Lung (tissue), 12 donors: ENCODE results near the gene DET1. TPM values are rescaled to one million over a fixed set of nuclear protein-coding genes. Genes with fewer than 3 reads are reported as not detected.
"Not testable (repeated sequence)": the region's sequence is repeated elsewhere in the genome, so short reads cannot be mapped to it uniquely, and the experiment has no call there.

ENCODE experiments used
- ATAC-seq: fragments of 200-7000 bp; cut with Tn5 transposase; one replicate; pipeline ENCODE4 v1.9.1; 2020; ENCODE audit warnings: moderate number of reproducible peaks; ENCODE audit not compliant: insufficient read depth, low FRiP score
- DNase-seq, 3 donors: peaks; one replicate each; pipeline ENCODE4 v3.0.0-alpha.2; 2013 to 2017
- H3K27ac ChIP-seq, 2 donors: one replicate each; pipeline ENCODE4 v1.5.1; 2013; ENCODE audit warnings: mild to moderate bottlenecking in 2 of 2, moderate library complexity in 2 of 2, control low read depth in 1 of 2, inconsistent platforms in 1 of 2, low read depth in 1 of 2, low read length in 1 of 2
- H3K27me3 ChIP-seq, 3 donors: one replicate each; pipeline ENCODE4 v1.5.1; 2013; ENCODE audit warnings: low read length in 2 of 3; ENCODE audit not compliant: control insufficient read depth in 3 of 3, insufficient read depth in 3 of 3
- H3K36me3 ChIP-seq, 4 donors: one replicate each; pipeline ENCODE4 v1.5.1; 2013; ENCODE audit warnings: low read length in 4 of 4, mild to moderate bottlenecking in 1 of 4, moderate library complexity in 1 of 4; ENCODE audit not compliant: control insufficient read depth in 4 of 4, insufficient read depth in 4 of 4
- H3K4me1 ChIP-seq, 5 donors: one replicate each; pipeline ENCODE4 v1.5.1; 2013; ENCODE audit warnings: low read length in 5 of 5, mild to moderate bottlenecking in 2 of 5, moderate library complexity in 1 of 5; ENCODE audit not compliant: control insufficient read depth in 5 of 5, insufficient read depth in 5 of 5
- H3K4me3 ChIP-seq: one replicate; pipeline ENCODE4 v1.5.1; 2013; ENCODE audit warnings: mild to moderate bottlenecking, control low read depth, moderate library complexity
- H3K9ac ChIP-seq, 2 donors: one replicate each; pipeline ENCODE4 v1.5.1; 2013; ENCODE audit warnings: low read length in 2 of 2, control low read depth in 1 of 2; ENCODE audit not compliant: insufficient read depth in 1 of 2
- H3K9me3 ChIP-seq, 4 donors: one replicate each; pipeline ENCODE4 v1.5.1; 2013; ENCODE audit warnings: low read length in 3 of 4, mild to moderate bottlenecking in 1 of 4, moderate library complexity in 1 of 4; ENCODE audit not compliant: control insufficient read depth in 4 of 4, insufficient read depth in 3 of 4
- WGBS, 2 donors: extraction: QIAGEN DNeasy Blood & Tissue Kit; methylation state at CpG; one replicate each; pipeline ENCODE4 v1.1.7; 2013; 5-methylcytosine and 5-hydroxymethylcytosine counted together
- polyA plus RNA-seq, 2 donors: library from polyadenylated mRNA; stranded (reverse); fragments of 200-250 nt; gene quantifications; one replicate each; pipeline ENCODE4 v1.2.1, GENCODE V29; 2013
- total RNA-seq, 2 donors: library from RNA; depleted of rRNA in 1 of 2; stranded (reverse); fragments of >200 nt in 1 of 2; gene quantifications; one replicate each; pipeline ENCODE4 v1.2.1, GENCODE V29; 2014 to 2021
- TF ChIP-seq, protein P1 (sequence below): IDR thresholded peaks from 2 replicates; pipeline ENCODE4 v1.5.1; 2012; ENCODE audit warnings: mild to moderate bottlenecking; ENCODE audit errors: control extremely low read depth, extremely low read depth
- donor health status: control.
- donor health status: control.
- donor health status: Bipolar disorder and iron deficiency.
- donor health status: healthy.
- donor health status: DM: yes; HTN: yes; CAD: no.

DET1 gene
- total and polyA plus RNA-seq, 4 donors: 2.9 to 13.7 (median 4.4) TPM

DNA sequence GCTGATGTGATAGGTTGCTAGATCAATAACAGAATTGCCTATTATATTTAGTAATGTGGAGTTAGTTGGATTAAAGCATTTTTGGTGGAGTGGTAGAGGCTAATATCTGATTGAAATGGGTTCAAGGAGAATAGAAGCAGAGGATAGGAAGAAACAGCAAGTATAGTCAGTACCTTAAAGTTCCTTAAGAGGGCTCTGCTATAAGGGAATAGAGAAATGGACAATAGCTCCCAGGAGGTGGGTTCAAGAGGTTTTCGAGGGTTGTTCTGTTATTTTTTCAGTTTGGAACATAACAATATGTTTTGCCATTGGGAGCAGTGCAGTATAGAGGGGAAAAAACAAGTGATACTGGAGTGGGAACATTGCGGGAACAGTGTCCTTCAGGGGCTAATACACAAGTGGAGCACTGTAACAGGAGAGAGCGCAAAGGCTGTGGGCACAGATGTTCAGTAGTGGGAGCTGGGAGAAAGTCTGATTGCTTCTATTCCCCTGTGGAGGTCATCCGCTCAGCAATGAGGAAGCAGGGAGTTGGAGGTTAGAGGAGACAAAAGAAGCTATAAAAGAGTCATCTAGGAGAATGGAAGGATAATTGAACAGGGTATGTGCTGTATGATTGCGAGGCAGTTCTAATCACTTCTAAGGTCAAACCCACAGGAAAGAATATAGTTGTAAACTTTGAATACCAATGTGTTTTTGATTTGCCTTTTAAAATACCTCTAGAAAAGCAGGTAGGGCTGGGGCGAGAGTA is 75.7 kb downstream of the DET1 start:
- ATAC-seq (no peak), DNase-seq (no peak)
- 97 to 98% methylated on average over 6 of the region's 6 CpGs for WGBS, 2 donors
- Histone ChIP-seq H3K9ac (no peak overlapping the region), H3K27ac (no peak overlapping the region), H3K9me3 (peaks cover 0 to 1% (median 0%) of the 10 kb centered on the region in 4 donors), H3K4me1 (peaks cover 0 to 18% (median 12%) of the 10 kb centered on the region in 5 donors), H3K36me3 (peaks cover 11 to 16% (median 14%) of the 10 kb centered on the region in 4 donors), H3K27me3 (no peaks in the 10 kb centered on the region), H3K4me3 (no peak overlapping the region)
- TF ChIP-seq, protein P1, sequence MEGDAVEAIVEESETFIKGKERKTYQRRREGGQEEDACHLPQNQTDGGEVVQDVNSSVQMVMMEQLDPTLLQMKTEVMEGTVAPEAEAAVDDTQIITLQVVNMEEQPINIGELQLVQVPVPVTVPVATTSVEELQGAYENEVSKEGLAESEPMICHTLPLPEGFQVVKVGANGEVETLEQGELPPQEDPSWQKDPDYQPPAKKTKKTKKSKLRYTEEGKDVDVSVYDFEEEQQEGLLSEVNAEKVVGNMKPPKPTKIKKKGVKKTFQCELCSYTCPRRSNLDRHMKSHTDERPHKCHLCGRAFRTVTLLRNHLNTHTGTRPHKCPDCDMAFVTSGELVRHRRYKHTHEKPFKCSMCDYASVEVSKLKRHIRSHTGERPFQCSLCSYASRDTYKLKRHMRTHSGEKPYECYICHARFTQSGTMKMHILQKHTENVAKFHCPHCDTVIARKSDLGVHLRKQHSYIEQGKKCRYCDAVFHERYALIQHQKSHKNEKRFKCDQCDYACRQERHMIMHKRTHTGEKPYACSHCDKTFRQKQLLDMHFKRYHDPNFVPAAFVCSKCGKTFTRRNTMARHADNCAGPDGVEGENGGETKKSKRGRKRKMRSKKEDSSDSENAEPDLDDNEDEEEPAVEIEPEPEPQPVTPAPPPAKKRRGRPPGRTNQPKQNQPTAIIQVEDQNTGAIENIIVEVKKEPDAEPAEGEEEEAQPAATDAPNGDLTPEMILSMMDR: no peak

GRCh38 chr15:88469321-88469720 is 77.2 kb downstream of the DET1 start:
- 72 to 87% methylated on average over 2 of the region's 2 CpGs for WGBS, 2 donors

DNA sequence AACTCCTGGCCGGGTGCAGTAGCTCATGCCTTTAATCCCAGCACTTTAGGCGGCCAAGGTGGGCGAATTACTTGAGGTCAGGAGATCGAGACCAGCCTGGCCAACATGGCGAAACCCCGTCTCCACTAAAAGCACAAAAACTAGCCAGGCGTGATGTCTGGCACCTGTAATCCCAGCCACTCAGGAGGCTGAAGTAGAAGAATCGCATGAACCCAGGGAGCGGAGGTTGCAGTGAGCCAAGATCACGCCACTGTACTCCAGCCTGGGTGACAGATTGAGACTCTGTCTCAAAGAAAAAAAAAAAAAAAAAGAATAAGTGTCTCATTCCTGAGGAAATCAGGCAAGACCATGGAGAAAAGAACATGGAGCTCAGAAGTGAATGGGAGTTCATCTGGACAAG is 77.8 kb downstream of the DET1 start:
- H3K9me3 ChIP-seq, H3K27ac ChIP-seq, H3K27me3 ChIP-seq, DNase-seq, H3K4me3 ChIP-seq, H3K9ac ChIP-seq, ATAC-seq: not testable (repeated sequence)
- Histone ChIP-seq H3K4me1 (peaks cover 0 to 20% (median 12%) of the 10 kb centered on the region in 5 donors), H3K36me3 (peaks cover 10 to 23% (median 12%) of the 10 kb centered on the region in 4 donors)
- 97 to 99% methylated on average over 10 of the region's 10 CpGs for WGBS, 2 donors

More at GRCh38 chr15:88469321-88469720, 77.2 kb downstream of the DET1 start:
- no peaks in the 10 kb centered on the region for H3K27me3 ChIP-seq
- H3K4me3 ChIP-seq: no peak overlapping the region
- H3K4me1 ChIP-seq: peaks cover 0 to 20% (median 12%) of the 10 kb centered on the region in 5 donors
- TF ChIP-seq, protein P1: no peak
- peaks cover 9 to 20% (median 11%) of the 10 kb centered on the region in 4 donors for H3K36me3 ChIP-seq
- H3K27ac ChIP-seq: no peak overlapping the region
- no peaks in the 10 kb centered on the region for H3K9me3 ChIP-seq
- DNase-seq (no peak), ATAC-seq (no peak)
- no peak overlapping the region for H3K9ac ChIP-seq

- Histone ChIP-seq H3K4me3 (peak overlapping the region; percentile 77), H3K4me1 (peaks cover 0 to 20% (median 12%) of the 10 kb centered on the region in 5 donors), H3K27ac (peak overlapping the region; percentile 81 to 85), H3K27me3 (no peaks in the 10 kb centered on the region), H3K9ac (peak overlapping the region; percentile 32 to 98), H3K36me3 (peaks cover 12 to 21% (median 16%) of the 10 kb centered on the region in 4 donors), H3K9me3 (no peaks in the 10 kb centered on the region)
- TF ChIP-seq, protein P1: no peak
- WGBS, 2 donors: 4 to 11% methylated on average over 17 of the region's 17 CpGs
- DNase-seq: no peak
- no peak for ATAC-seq
Measured at GRCh38 chr15:88467935-88468528, 78.4 kb downstream of the DET1 start.
